PC-3 (cell line): ENCODE results near the gene BRD4.

Experiments used
- EZH2 ChIP-seq: fragments of 300-600 bp; sonication (generic); IDR thresholded peaks from one replicate; pipeline ENCODE4 v1.6.1; 2017; ENCODE audit warnings: antibody characterized with exemption, mild to moderate bottlenecking, low read length; ENCODE audit not compliant: unreplicated experiment
- TF ChIP-seq, protein P1 (sequence below): fragments of 300-600 bp; sonication (generic); conservative IDR thresholded peaks from 2 replicates; pipeline ENCODE4 v1.5.1; 2017; ENCODE audit warnings: antibody characterized with exemption, low read depth, mild to moderate bottlenecking, low read length

GRCh38 chr19:15246198-15246481, 86.2 kb downstream of the BRD4 start:
- TF ChIP-seq, protein P1, sequence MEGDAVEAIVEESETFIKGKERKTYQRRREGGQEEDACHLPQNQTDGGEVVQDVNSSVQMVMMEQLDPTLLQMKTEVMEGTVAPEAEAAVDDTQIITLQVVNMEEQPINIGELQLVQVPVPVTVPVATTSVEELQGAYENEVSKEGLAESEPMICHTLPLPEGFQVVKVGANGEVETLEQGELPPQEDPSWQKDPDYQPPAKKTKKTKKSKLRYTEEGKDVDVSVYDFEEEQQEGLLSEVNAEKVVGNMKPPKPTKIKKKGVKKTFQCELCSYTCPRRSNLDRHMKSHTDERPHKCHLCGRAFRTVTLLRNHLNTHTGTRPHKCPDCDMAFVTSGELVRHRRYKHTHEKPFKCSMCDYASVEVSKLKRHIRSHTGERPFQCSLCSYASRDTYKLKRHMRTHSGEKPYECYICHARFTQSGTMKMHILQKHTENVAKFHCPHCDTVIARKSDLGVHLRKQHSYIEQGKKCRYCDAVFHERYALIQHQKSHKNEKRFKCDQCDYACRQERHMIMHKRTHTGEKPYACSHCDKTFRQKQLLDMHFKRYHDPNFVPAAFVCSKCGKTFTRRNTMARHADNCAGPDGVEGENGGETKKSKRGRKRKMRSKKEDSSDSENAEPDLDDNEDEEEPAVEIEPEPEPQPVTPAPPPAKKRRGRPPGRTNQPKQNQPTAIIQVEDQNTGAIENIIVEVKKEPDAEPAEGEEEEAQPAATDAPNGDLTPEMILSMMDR = no peak
- TF ChIP-seq EZH2 = no peak
